ENCODE results near the gene TENT4B.
"Not testable (repeated sequence)": the region's sequence is repeated elsewhere in the genome, so short reads cannot be mapped to it uniquely, and the experiment has no call there.

TENT4B gene

DNA sequence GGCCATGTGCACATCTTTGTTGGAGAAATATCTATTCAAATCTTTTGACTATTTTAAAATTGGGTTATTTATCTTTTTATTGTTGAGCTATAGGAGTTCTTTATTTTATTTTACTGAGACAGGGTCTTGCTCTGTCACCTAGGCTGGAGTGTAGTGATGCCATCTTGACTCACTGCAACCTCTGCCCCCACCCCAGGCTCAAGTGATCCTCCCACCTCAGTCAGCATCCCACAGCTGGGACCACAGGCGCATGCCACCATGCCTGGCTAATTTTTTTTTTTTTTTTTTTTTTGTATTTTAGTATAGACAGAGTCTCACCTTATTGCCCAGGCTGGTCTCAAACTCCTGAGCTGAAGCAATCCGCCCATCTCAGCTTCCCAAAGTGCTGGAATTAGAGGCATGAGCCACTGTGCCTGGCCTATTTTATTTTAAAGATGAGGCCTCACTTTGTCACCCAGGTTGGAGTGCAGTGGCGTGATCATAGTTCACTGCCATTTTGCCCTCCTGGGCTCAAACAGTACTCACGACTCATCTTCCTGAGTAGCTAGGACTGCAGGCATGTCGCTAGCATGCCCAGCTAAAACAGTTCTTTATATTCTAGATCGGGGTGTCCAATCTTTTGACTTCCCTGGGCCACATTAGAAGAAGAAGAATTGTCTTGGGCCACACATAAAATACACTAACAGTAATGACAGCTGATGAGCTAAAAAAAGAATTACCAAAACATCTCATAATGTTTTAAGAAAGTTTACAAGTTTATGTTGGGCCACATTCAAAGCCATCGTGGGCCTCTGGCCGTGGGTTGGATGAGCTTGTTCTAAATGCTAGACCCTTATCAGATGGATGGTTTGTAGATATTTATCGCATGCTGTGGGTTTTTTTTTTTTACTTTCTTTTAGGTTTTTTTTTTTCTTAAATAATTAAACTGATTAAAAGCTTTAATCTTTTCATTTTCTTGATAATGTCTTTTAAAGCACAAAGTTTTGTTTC, 13.7 kb downstream of the TENT4B start:
- peak overlapping the region; percentile 71 for H3K27ac Mint-ChIP-seq
- no peak overlapping the region for H3K4me3 Mint-ChIP-seq
- no peaks in the 10 kb centered on the region for H3K9me3 Mint-ChIP-seq
- no peak for DNase-seq
- peaks cover 13% of the 10 kb centered on the region for H3K36me3 Mint-ChIP-seq
- H3K4me1 Mint-ChIP-seq, result peaks cover 57% of the 10 kb centered on the region
- no peaks in the 10 kb centered on the region for H3K27me3 Mint-ChIP-seq
- CTCF ChIA-PET, result interaction anchor here (1.2 to 2.3 kb wide), 5 partner anchors 10 to 99 kb away, joined by 3 to 9 read pairs (median 4); no protein-coding TSS in a partner anchor

DNA sequence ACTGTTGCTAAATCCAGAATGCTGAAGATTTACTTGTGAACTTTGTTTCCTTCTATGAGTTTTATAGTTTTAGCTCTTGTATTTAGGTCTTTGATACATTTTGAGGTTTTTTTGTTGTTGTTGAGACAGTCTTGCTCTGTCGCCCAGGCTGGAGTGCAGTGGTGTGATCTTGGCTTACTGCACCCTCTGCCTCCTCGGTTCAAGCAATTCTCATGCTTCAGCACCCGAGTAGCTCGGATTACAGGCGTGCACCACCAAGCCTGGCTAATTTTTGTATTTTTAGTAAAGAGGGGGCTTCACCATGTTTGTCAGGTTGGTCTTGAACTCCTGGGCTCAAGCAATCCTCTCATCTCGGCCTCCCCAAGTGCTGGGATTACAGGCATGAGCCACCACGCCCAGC, 14.4 kb downstream of the TENT4B start:
- peak overlapping the region; percentile 22 for H3K27ac Mint-ChIP-seq
- no peak for DNase-seq
- H3K9me3 Mint-ChIP-seq, result no peaks in the 10 kb centered on the region
- no peaks in the 10 kb centered on the region for H3K27me3 Mint-ChIP-seq
- peaks cover 14% of the 10 kb centered on the region for H3K36me3 Mint-ChIP-seq
- CTCF ChIA-PET, result interaction anchor here (1.3 to 2.3 kb wide), 4 partner anchors 10 to 100 kb away, joined by 3 to 9 read pairs (median 4); no protein-coding TSS in a partner anchor
- peaks cover 52% of the 10 kb centered on the region for H3K4me1 Mint-ChIP-seq
- no peak overlapping the region for H3K4me3 Mint-ChIP-seq

GRCh38 chr16:50169555-50170096, 16.5 kb downstream of the TENT4B start:
- peaks cover 13% of the 10 kb centered on the region for H3K36me3 Mint-ChIP-seq
- H3K4me3 Mint-ChIP-seq, result no peak overlapping the region
- peaks cover 47% of the 10 kb centered on the region for H3K4me1 Mint-ChIP-seq
- H3K27me3 Mint-ChIP-seq, result no peaks in the 10 kb centered on the region
- H3K9me3 Mint-ChIP-seq, result no peaks in the 10 kb centered on the region
- H3K27ac Mint-ChIP-seq, result no peak overlapping the region
- DNase-seq, result no peak
- CTCF ChIA-PET, result interaction anchor here (1.1 kb wide), 1 partner anchor 40 kb away, joined by 3 read pairs; no protein-coding TSS in a partner anchor

DNA sequence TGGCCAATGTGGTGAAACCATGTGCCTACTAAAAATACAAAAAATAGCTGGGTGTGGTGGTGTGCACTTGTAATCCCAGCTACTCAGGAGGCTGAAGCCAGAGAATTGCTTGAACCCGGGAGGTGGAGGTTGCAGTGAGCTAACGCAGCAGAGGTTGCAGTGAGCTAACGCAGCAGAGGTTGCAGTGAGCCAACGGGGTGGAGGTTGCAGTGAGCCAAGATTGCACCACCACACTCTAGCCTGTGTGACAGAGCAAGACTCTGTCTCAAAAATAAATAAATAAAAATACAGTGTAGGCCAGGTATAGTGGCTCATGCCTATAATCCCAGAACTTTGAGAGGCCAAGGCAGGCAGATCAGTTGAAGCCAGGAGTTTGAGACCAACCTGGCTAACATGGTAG, 18.7 kb downstream of the TENT4B start:
- DNase-seq, CTCF ChIA-PET, H3K27me3 Mint-ChIP-seq, H3K9me3 Mint-ChIP-seq, H3K4me3 Mint-ChIP-seq, H3K27ac Mint-ChIP-seq: not testable (repeated sequence)
- Mint-ChIP-seq H3K36me3 (peaks cover 11% of the 10 kb centered on the region), H3K4me1 (peaks cover 40% of the 10 kb centered on the region)

GRCh38 chr16:50172195-50172922, 19.3 kb downstream of the TENT4B start:
- Mint-ChIP-seq H3K4me1 (peaks cover 38% of the 10 kb centered on the region), H3K36me3 (peaks cover 11% of the 10 kb centered on the region), H3K9me3 (no peaks in the 10 kb centered on the region), H3K4me3 (no peak overlapping the region), H3K27ac (no peak overlapping the region), H3K27me3 (no peaks in the 10 kb centered on the region)
- no peak for DNase-seq
- CTCF ChIA-PET, result interaction anchor here (1.0 kb wide), 1 partner anchor 38 kb away, joined by 3 read pairs; no protein-coding TSS in a partner anchor

- H3K9me3 Mint-ChIP-seq, result no peaks in the 10 kb centered on the region
- no peaks in the 10 kb centered on the region for H3K27me3 Mint-ChIP-seq
- peaks cover 39% of the 10 kb centered on the region for H3K4me1 Mint-ChIP-seq
- no peak overlapping the region for H3K4me3 Mint-ChIP-seq
- peaks cover 11% of the 10 kb centered on the region for H3K36me3 Mint-ChIP-seq
- no peak for DNase-seq
- CTCF ChIA-PET, result interaction anchor here (1.0 kb wide), 1 partner anchor 37 kb away, joined by 3 read pairs; no protein-coding TSS in a partner anchor
- no peak overlapping the region for H3K27ac Mint-ChIP-seq
Observed at GRCh38 chr16:50173316-50173715, 20.2 kb downstream of the TENT4B start.

GRCh38 chr16:50178491-50178941, 25.4 kb downstream of the TENT4B start:
- CTCF ChIA-PET, result no interaction called here
- Mint-ChIP-seq H3K27ac (no peak overlapping the region), H3K4me3 (no peak overlapping the region)

GRCh38 chr16:50182441-50182840, 29.3 kb downstream of the TENT4B start:
- DNase-seq, result no peak
- no peak overlapping the region for H3K4me3 Mint-ChIP-seq
- H3K27me3 Mint-ChIP-seq, result no peaks in the 10 kb centered on the region
- H3K4me1 Mint-ChIP-seq, result peaks cover 14% of the 10 kb centered on the region
- peaks cover 10% of the 10 kb centered on the region for H3K36me3 Mint-ChIP-seq
- CTCF ChIA-PET, result interaction anchor here (0.9 kb wide), 1 partner anchor 158 kb away, joined by 3 read pairs; no protein-coding TSS in a partner anchor
- H3K27ac Mint-ChIP-seq, result peak overlapping the region; percentile 46
- H3K9me3 Mint-ChIP-seq, result no peaks in the 10 kb centered on the region

More at GRCh38 chr16:50178491-50178941, 25.4 kb downstream of the TENT4B start:
- H3K4me1 Mint-ChIP-seq, result peaks cover 17% of the 10 kb centered on the region
- no peaks in the 10 kb centered on the region for H3K9me3 Mint-ChIP-seq
- peaks cover 12% of the 10 kb centered on the region for H3K36me3 Mint-ChIP-seq
- DNase-seq, result no peak
- no peaks in the 10 kb centered on the region for H3K27me3 Mint-ChIP-seq

GRCh38 chr16:50183316-50183715, 30.2 kb downstream of the TENT4B start:
- CTCF ChIA-PET, result no interaction called here
- peaks cover 10% of the 10 kb centered on the region for H3K36me3 Mint-ChIP-seq
- no peaks in the 10 kb centered on the region for H3K9me3 Mint-ChIP-seq
- H3K27ac Mint-ChIP-seq, result no peak overlapping the region
- no peak overlapping the region for H3K4me3 Mint-ChIP-seq
- peaks cover 8% of the 10 kb centered on the region for H3K4me1 Mint-ChIP-seq
- H3K27me3 Mint-ChIP-seq, result no peaks in the 10 kb centered on the region
- no peak for DNase-seq

- H3K4me1 Mint-ChIP-seq, result peaks cover 14% of the 10 kb centered on the region
- CTCF ChIA-PET, result interaction anchor here (1.1 kb wide), 1 partner anchor 26 kb away, joined by 3 read pairs; no protein-coding TSS in a partner anchor
- H3K9me3 Mint-ChIP-seq, result no peaks in the 10 kb centered on the region
- peaks cover 6% of the 10 kb centered on the region for H3K36me3 Mint-ChIP-seq
- no peak overlapping the region for H3K27ac Mint-ChIP-seq
- H3K27me3 Mint-ChIP-seq, result no peaks in the 10 kb centered on the region
- H3K4me3 Mint-ChIP-seq, result no peak overlapping the region
- DNase-seq, result no peak
Observed at GRCh38 chr16:50185005-50185505, 31.9 kb downstream of the TENT4B start.

- H3K27me3 Mint-ChIP-seq, result no peaks in the 10 kb centered on the region
- DNase-seq, result no peak
- CTCF ChIA-PET, result interaction anchor here (1.2 to 2.3 kb wide), 2 partner anchors 22 to 121 kb away, joined by 5 to 6 read pairs; no protein-coding TSS in a partner anchor
- H3K27ac Mint-ChIP-seq, result no peak overlapping the region
- peaks cover 6% of the 10 kb centered on the region for H3K36me3 Mint-ChIP-seq
- peaks cover 17% of the 10 kb centered on the region for H3K4me1 Mint-ChIP-seq
- H3K4me3 Mint-ChIP-seq, result no peak overlapping the region
- no peaks in the 10 kb centered on the region for H3K9me3 Mint-ChIP-seq
Observed at GRCh38 chr16:50188619-50189136, 35.6 kb downstream of the TENT4B start.

DNA sequence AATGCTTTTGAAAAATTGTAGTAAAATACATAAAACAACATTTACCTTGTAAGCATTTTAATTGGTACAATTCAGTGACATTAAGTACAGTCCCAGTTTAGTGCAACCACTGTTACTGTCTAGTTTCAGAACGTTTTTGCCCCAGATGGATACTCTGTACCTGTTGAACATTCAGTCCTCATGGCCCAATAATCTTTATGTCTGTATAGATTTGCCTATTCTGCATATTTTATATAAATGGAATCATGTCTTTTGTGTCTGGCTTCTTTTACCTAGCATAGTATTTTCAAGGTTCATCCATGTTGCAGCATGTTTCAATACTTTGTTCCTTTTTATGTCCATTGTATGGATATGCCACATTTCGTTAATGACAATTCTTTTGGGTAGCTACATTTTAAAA, 37.2 kb downstream of the TENT4B start:
- CTCF ChIA-PET, result interaction anchor here (0.7 kb wide), 1 partner anchor 9 kb away, joined by 4 read pairs; no protein-coding TSS in a partner anchor

GRCh38 chr16:50192386-50193050, 39.4 kb downstream of the TENT4B start:
- no peak overlapping the region for H3K4me3 Mint-ChIP-seq

More for the DNA sequence above, 37.2 kb downstream of the TENT4B start:
- Mint-ChIP-seq H3K27me3 (no peaks in the 10 kb centered on the region), H3K36me3 (peaks cover 8% of the 10 kb centered on the region), H3K9me3 (no peaks in the 10 kb centered on the region), H3K27ac (no peak overlapping the region), H3K4me3 (no peak overlapping the region), H3K4me1 (peaks cover 26% of the 10 kb centered on the region)
- no peak for DNase-seq

More at GRCh38 chr16:50192386-50193050, 39.4 kb downstream of the TENT4B start:
- CTCF ChIA-PET, result interaction anchor here (1.0 to 1.1 kb wide), 2 partner anchors 21 to 41 kb away, joined by 3 read pairs; no protein-coding TSS in a partner anchor
- H3K9me3 Mint-ChIP-seq, result no peaks in the 10 kb centered on the region
- H3K36me3 Mint-ChIP-seq, result peaks cover 7% of the 10 kb centered on the region
- H3K27me3 Mint-ChIP-seq, result no peaks in the 10 kb centered on the region
- peaks cover 45% of the 10 kb centered on the region for H3K4me1 Mint-ChIP-seq
- no peak for DNase-seq
- H3K27ac Mint-ChIP-seq, result no peak overlapping the region
